ENCODE data around the gene TUBB2A. TPM values are rescaled to one million over a fixed set of nuclear protein-coding genes. Genes with fewer than 3 reads are reported as not detected.
"Not testable (repeated sequence)": the region's sequence is repeated elsewhere in the genome, so short reads cannot be mapped to it uniquely, and the experiment has no call there.

TUBB2A gene
- total RNA-seq, 1 experiment from 2014 or later = 70.2 TPM

DNA sequence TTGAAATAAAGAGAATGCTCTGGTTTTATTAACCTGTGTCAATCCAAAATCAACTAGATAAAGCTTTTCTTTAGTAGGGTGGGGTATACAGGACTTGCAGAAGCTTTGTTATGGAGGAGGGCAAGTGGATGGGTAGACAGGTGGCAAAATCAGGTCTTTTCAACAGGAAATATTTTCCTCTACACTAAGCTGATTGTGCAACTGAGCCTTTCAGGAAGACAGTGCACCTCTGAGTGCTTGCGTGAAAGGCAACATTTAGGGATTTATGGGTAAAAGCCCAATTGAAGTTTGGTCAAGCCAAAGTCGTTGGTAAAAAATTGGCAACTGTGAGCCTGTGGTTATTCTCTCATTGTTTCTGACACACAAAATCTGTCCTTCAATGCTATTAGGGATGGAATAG, 23.8 kb upstream of the TUBB2A start:
- no peaks in the 10 kb centered on the region for H3K27me3 ChIP-seq (ENCODE audit: low read length)
- DNase-seq = no peak
- no peak for ATAC-seq
- H3K4me2 ChIP-seq (ENCODE audit: low read length) = no peak overlapping the region
- H3K79me2 ChIP-seq (ENCODE audit: low read length) = no peaks in the 10 kb centered on the region
- H3K4me1 ChIP-seq (ENCODE audit: insufficient read depth, low read length) = peaks cover 5% of the 10 kb centered on the region; the same call in 1 of the 2 replicates
- no peak overlapping the region for H2AFZ ChIP-seq (ENCODE audit: low read length)
- no peaks in the 10 kb centered on the region for H3K9me2 ChIP-seq (replicated peaks; ENCODE audit: low read length)
- H4K20me1 ChIP-seq (ENCODE audit: low read length) = no peaks in the 10 kb centered on the region
- no TSS peak for BruUV-seq (replicated peaks)
- ChIA-PET CTCF (interaction anchor here (0.7 kb wide), 1 partner anchor 19 kb away, joined by 5 read pairs; no protein-coding TSS in a partner anchor), POLR2A (ENCODE audit: unreplicated experiment) (no interaction called here)
- no peak overlapping the region for H3K9ac ChIP-seq (ENCODE audit: low read length)
- H3K9me3 ChIP-seq (ENCODE audit: low read length) = no peaks in the 10 kb centered on the region
- no peak overlapping the region for H3K27ac ChIP-seq (ENCODE audit: low read length)
- H3F3A ChIP-seq (ENCODE audit: low read length, unreplicated experiment) = no peaks in the 10 kb centered on the region
- no peak for TF ChIP-seq EZH2phosphoT487 (IDR thresholded peaks at IDR 0.05; ENCODE audit: borderline replicate concordance, low read length)
- TF ChIP-seq EZH2 (IDR thresholded peaks at IDR 0.05; ENCODE audit: low read length, unreplicated experiment) = no peak
- TF ChIP-seq, protein P1, sequence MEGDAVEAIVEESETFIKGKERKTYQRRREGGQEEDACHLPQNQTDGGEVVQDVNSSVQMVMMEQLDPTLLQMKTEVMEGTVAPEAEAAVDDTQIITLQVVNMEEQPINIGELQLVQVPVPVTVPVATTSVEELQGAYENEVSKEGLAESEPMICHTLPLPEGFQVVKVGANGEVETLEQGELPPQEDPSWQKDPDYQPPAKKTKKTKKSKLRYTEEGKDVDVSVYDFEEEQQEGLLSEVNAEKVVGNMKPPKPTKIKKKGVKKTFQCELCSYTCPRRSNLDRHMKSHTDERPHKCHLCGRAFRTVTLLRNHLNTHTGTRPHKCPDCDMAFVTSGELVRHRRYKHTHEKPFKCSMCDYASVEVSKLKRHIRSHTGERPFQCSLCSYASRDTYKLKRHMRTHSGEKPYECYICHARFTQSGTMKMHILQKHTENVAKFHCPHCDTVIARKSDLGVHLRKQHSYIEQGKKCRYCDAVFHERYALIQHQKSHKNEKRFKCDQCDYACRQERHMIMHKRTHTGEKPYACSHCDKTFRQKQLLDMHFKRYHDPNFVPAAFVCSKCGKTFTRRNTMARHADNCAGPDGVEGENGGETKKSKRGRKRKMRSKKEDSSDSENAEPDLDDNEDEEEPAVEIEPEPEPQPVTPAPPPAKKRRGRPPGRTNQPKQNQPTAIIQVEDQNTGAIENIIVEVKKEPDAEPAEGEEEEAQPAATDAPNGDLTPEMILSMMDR (conservative IDR thresholded peaks at IDR 0.05; ENCODE audit: low read depth, low read length) = no peak
- intact Hi-C loops (cut with micrococcal nuclease) = no loop called here
- H3K4me3 ChIP-seq (ENCODE audit: low read length) = no peak overlapping the region
- H3K36me3 ChIP-seq (ENCODE audit: low read depth, low read length) = no peaks in the 10 kb centered on the region

DNA sequence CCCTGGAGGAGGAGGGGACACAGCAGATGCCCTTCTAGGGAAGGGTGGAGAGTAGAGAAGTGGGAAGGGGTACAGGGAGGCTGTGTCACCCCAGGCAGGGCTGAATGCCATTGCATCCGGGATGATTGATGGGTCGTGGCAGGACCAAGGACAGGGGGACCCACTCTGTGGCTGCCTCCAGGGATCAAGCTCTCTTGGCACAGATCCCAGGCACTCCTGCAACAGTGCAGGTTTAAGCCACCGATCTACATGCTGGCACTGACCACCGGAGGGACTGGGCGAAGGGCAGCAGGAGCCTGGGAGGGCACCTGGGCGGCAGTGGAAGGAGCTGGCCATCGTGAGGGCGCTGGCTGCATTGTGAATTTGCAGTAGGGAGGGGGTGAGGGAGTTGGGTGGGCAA, 22.6 kb upstream of the TUBB2A start:
- H3K27me3 ChIP-seq (ENCODE audit: low read length); intact Hi-C loops (cut with micrococcal nuclease); H3K79me2 ChIP-seq (ENCODE audit: low read length); BruUV-seq (replicated peaks); H3K27ac ChIP-seq (ENCODE audit: low read length); POLR2A ChIA-PET (ENCODE audit: unreplicated experiment); H3K9me2 ChIP-seq (replicated peaks; ENCODE audit: low read length); H3K4me3 ChIP-seq (ENCODE audit: low read length); CTCF ChIA-PET; H3K9ac ChIP-seq (ENCODE audit: low read length); H2AFZ ChIP-seq (ENCODE audit: low read length); H3K4me2 ChIP-seq (ENCODE audit: low read length); H3K9me3 ChIP-seq (ENCODE audit: low read length); H4K20me1 ChIP-seq (ENCODE audit: low read length); H3K36me3 ChIP-seq (ENCODE audit: low read depth, low read length); H3F3A ChIP-seq (ENCODE audit: low read length, unreplicated experiment); DNase-seq: not testable (repeated sequence)
- peaks cover 10% of the 10 kb centered on the region; the same call in 1 of the 2 replicates for H3K4me1 ChIP-seq (ENCODE audit: insufficient read depth, low read length)
- ATAC-seq = peak; percentile 27; the same call in 1 of the 2 replicates

DNA sequence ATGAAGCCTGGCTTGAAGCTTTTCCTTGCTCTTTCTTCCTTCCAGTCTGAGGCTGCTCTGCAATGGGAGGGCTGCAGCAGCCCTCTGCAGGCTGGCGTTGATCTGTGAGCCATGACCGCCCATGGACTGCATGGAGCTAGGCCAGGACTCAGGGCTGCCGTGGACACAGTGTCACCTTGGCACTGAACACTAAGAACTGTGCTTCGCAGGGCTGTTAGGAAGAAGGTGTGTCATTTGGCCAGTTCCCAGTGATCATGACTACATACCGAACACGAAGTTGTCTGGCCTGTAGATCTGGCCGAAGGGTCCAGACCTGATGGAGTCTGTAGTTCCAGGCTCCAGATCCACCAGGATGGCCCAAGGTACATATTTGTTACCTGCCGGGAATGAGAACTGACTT, 21.3 kb upstream of the TUBB2A start:
- CTCF ChIA-PET = not testable (repeated sequence)

More for the DNA sequence above, 21.3 kb upstream of the TUBB2A start:
- POLR2A ChIA-PET (ENCODE audit: unreplicated experiment); H3K9me2 ChIP-seq (replicated peaks; ENCODE audit: low read length); H3K4me3 ChIP-seq (ENCODE audit: low read length); H3K36me3 ChIP-seq (ENCODE audit: low read depth, low read length); H3K79me2 ChIP-seq (ENCODE audit: low read length); H3K9me3 ChIP-seq (ENCODE audit: low read length); H4K20me1 ChIP-seq (ENCODE audit: low read length); H3K27me3 ChIP-seq (ENCODE audit: low read length); H3K4me2 ChIP-seq (ENCODE audit: low read length); H3F3A ChIP-seq (ENCODE audit: low read length, unreplicated experiment); H3K9ac ChIP-seq (ENCODE audit: low read length); BruUV-seq (replicated peaks); intact Hi-C loops (cut with micrococcal nuclease); H3K27ac ChIP-seq (ENCODE audit: low read length); H2AFZ ChIP-seq (ENCODE audit: low read length): not testable (repeated sequence)
- DNase-seq (peak; percentile 51), ATAC-seq (peak; percentile 62)
- H3K4me1 ChIP-seq (ENCODE audit: insufficient read depth, low read length) = peaks cover 10% of the 10 kb centered on the region; the same call in 1 of the 2 replicates
